Neutrophil (primary cell): ENCODE measurements around the gene CFAP47.

ENCODE experiments used
- H3K27ac ChIP-seq: fragments of 200-600 bp; sonication (generic); 2 replicates; pipeline ENCODE4 v1.5.1; 2016; ENCODE audit warnings: mild to moderate bottlenecking, moderate library complexity
- H3K27me3 ChIP-seq: fragments of 200-600 bp; sonication (generic); 2 replicates; pipeline ENCODE4 v1.6.0; 2016; ENCODE audit warnings: mild to moderate bottlenecking
- H3K36me3 ChIP-seq: fragments of 200-600 bp; sonication (generic); 2 replicates; pipeline ENCODE4 v1.5.1; 2017
- H3K4me1 ChIP-seq, 2 experiments: fragments of 200-600 bp in 1 of 2; sonication (generic) in 1 of 2; 1 replicate in 1 of 2; 2 replicates in 1 of 2; pipeline versions ENCODE4 v1.5.1 to v1.6.1; 2013 to 2016; ENCODE audit warnings: low read depth in 1 of 2, low read length in 1 of 2, mild to moderate bottlenecking in 1 of 2, moderate library complexity in 1 of 2; ENCODE audit not compliant: control insufficient read depth in 1 of 2, insufficient read depth in 1 of 2
- H3K4me3 ChIP-seq, 2 experiments: fragments of 200-600 bp in 1 of 2; sonication (generic) in 1 of 2; 1 replicate in 1 of 2; 2 replicates in 1 of 2; pipeline ENCODE4 v1.5.1; 2013 to 2016; ENCODE audit warnings: low read depth in 1 of 2, low read length in 1 of 2, mild to moderate bottlenecking in 1 of 2, moderate library complexity in 1 of 2
- H3K9me3 ChIP-seq: fragments of 200-600 bp; sonication (generic); 2 replicates; pipeline ENCODE4 v1.5.1; 2016
- CTCF ChIP-seq: fragments of 200-600 bp; sonication (generic); IDR thresholded peaks from 2 replicates; pipeline ENCODE4 v1.5.1; 2016; ENCODE audit warnings: antibody characterized with exemption

The CFAP47 gene

GRCh38 chrX:36266155-36266554 lies 346.6 kb downstream of the CFAP47 start:
- H3K9me3 ChIP-seq = no peaks in the 10 kb centered on the region
- no peak for TF ChIP-seq CTCF
- no peaks in the 10 kb centered on the region for H3K4me1 ChIP-seq
- no peaks in the 10 kb centered on the region for H3K36me3 ChIP-seq
- no peak overlapping the region for H3K27ac ChIP-seq
- no peaks in the 10 kb centered on the region for H3K27me3 ChIP-seq
- H3K4me3 ChIP-seq = no peak overlapping the region

DNA sequence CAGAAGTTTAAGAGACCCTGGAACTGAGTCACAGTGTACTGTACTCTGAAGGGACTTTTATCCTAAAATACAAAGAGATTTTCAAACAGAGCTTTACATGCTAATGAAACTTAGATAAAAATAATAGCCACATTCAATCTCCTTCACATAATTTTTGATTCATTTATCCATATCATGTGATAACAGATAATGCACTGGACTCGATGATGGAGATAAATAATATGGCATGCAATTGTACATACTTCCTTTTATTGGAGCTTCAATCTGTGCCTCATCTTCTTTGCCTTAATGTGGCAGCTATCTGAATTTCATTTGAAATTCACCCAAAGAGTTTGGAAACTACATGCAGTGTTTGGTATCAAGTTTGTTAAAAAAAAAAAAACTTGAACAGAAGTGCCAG lies 390.6 kb downstream of the CFAP47 start:
- H3K36me3 ChIP-seq = no peaks in the 10 kb centered on the region
- no peak overlapping the region for H3K4me3 ChIP-seq
- H3K27ac ChIP-seq = no peak overlapping the region
- H3K9me3 ChIP-seq = no peaks in the 10 kb centered on the region
- no peaks in the 10 kb centered on the region for H3K4me1 ChIP-seq
- TF ChIP-seq CTCF = no peak
- no peaks in the 10 kb centered on the region for H3K27me3 ChIP-seq

DNA sequence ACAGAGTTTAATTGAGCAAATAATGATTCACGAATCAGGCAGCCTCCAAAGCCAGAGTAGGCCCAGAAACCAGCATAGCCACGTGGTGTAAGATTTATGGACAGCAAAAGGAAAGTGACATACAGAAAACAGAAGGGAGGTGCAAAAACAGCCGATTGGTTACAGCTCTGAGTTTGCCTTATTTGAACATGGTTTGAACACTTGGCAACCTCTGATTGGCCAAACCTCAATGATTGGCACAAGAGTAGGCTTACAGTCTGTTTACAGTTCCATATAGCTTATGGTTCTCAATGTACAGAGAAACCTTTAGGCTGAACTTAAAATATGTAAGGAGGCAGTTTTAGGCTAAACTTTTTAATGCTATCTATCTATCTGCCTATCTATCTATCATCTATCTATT lies 394.8 kb downstream of the CFAP47 start:
- no peaks in the 10 kb centered on the region for H3K27me3 ChIP-seq
- H3K27ac ChIP-seq = no peak overlapping the region
- no peaks in the 10 kb centered on the region for H3K9me3 ChIP-seq
- TF ChIP-seq CTCF = no peak
- no peaks in the 10 kb centered on the region for H3K36me3 ChIP-seq
- H3K4me3 ChIP-seq = no peak overlapping the region
- no peaks in the 10 kb centered on the region for H3K4me1 ChIP-seq

GRCh38 chrX:36334572-36334971 lies 415.0 kb downstream of the CFAP47 start:
- Histone ChIP-seq H3K4me1 (no peaks in the 10 kb centered on the region), H3K9me3 (no peaks in the 10 kb centered on the region), H3K27ac (no peak overlapping the region), H3K27me3 (no peaks in the 10 kb centered on the region), H3K36me3 (no peaks in the 10 kb centered on the region), H3K4me3 (no peak overlapping the region)
- no peak for TF ChIP-seq CTCF

DNA sequence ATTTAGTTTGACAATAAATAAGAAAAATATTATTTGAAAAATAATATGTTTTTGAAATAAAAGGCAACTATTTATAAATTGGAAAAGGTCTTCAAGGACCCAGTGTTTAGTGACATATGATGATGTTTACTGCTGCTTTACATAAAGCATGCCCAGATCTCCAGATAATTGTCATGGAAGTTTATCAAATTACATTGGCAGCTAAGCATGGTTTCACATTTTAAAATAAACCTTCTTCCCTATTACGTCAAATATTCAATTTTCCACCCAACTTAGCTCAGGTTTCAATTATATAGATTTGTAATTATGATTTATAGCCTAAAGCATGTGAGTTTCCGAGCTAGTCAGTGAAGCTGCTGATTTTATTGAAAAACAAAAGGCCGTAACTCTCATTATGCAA lies 417.2 kb downstream of the CFAP47 start:
- no peak for TF ChIP-seq CTCF
- Histone ChIP-seq H3K4me1 (no peaks in the 10 kb centered on the region), H3K36me3 (no peaks in the 10 kb centered on the region), H3K27me3 (no peaks in the 10 kb centered on the region), H3K9me3 (no peaks in the 10 kb centered on the region), H3K4me3 (no peak overlapping the region), H3K27ac (no peak overlapping the region)

DNA sequence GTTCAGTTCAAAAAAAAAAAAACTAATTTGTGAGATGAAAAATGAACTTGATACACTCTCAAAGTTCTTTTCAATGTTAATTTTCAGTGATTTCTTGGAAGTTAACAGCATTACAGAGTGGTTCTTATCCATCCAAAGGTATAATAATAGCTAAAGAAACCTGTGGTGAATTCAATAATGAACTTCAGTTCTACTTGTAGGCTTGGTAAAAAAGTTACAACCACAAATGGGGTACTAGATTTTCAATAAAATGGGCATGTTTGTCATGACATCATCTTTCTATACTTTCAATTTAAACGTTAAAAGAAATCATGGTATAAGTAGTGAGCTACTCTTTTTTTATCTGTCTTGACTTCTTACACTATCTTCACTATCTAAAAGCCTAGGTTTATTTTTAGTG lies 424.8 kb downstream of the CFAP47 start:
- Histone ChIP-seq H3K4me3 (no peak overlapping the region), H3K27ac (no peak overlapping the region), H3K36me3 (no peaks in the 10 kb centered on the region), H3K9me3 (no peaks in the 10 kb centered on the region), H3K4me1 (no peaks in the 10 kb centered on the region), H3K27me3 (no peaks in the 10 kb centered on the region)
- no peak for TF ChIP-seq CTCF
